ENCODE data around the gene ISM1. TPM values are rescaled to one million over a fixed set of nuclear protein-coding genes. Genes with fewer than 3 reads are reported as not detected.

ISM1 gene
- total and polyA plus RNA-seq, 3 experiments from 2014 or later = 1.3 to 1.7 (median 1.6) TPM

- ChIA-PET CTCF (no interaction called here), POLR2A (no interaction called here)
- Mint-ChIP-seq H3K4me3 (no peak overlapping the region), H3K27me3 (peaks cover 0 to 3% of the 10 kb centered on the region in 2 donors), H3K27ac (no peak overlapping the region), H3K4me1 (no peaks in the 10 kb centered on the region), H3K36me3 (peaks cover 0 to 9% (median 0%) of the 10 kb centered on the region in 3 donors), H3K9me3 (peaks cover 0 to 9% (median 0%) of the 10 kb centered on the region in 5 donors)
- no peaks in the 10 kb centered on the region for H3K4me1 ChIP-seq (ENCODE audit: insufficient read depth, low read length)
- no peak overlapping the region for H3K4me3 ChIP-seq (ENCODE audit: low read length)
- no peaks in the 10 kb centered on the region for H3K27me3 ChIP-seq (ENCODE audit: insufficient read depth, low read length, poor library complexity, severe bottlenecking)
- H3K9me3 ChIP-seq (ENCODE audit: low read length) = no peaks in the 10 kb centered on the region
- no peaks in the 10 kb centered on the region for H3K36me3 ChIP-seq (ENCODE audit: insufficient read depth, low read length)
- H3K27ac ChIP-seq (ENCODE audit: low read depth, low read length) = no peak overlapping the region
- no peak for DNase-seq
Measured at GRCh38 chr20:13342469-13343242, 121.6 kb downstream of the ISM1 start.

- Histone ChIP-seq H3K27ac (ENCODE audit: low read depth, low read length) (no peak overlapping the region), H3K4me3 (ENCODE audit: low read length) (no peak overlapping the region), H3K27me3 (ENCODE audit: insufficient read depth, low read length, poor library complexity, severe bottlenecking) (no peaks in the 10 kb centered on the region), H3K4me1 (ENCODE audit: insufficient read depth, low read length) (no peaks in the 10 kb centered on the region), H3K9me3 (ENCODE audit: low read length) (no peaks in the 10 kb centered on the region), H3K36me3 (ENCODE audit: insufficient read depth, low read length) (no peaks in the 10 kb centered on the region)
- Mint-ChIP-seq H3K27me3 (peaks cover 1 to 3% of the 10 kb centered on the region in 2 donors), H3K4me1 (no peaks in the 10 kb centered on the region), H3K9me3 (peaks cover 0 to 7% (median 0%) of the 10 kb centered on the region in 5 donors), H3K36me3 (peaks cover 0 to 9% (median 0%) of the 10 kb centered on the region in 3 donors), H3K27ac (no peak overlapping the region), H3K4me3 (no peak overlapping the region)
- ChIA-PET CTCF (no interaction called here), POLR2A (no interaction called here)
- DNase-seq = no peak
Measured at GRCh38 chr20:13344671-13345070, 123.6 kb downstream of the ISM1 start.

- Mint-ChIP-seq H3K4me1 (no peaks in the 10 kb centered on the region), H3K9me3 (peaks cover 0 to 6% (median 0%) of the 10 kb centered on the region in 5 donors), H3K27me3 (peaks cover 1 to 3% of the 10 kb centered on the region in 2 donors), H3K4me3 (no peak overlapping the region), H3K27ac (no peak overlapping the region), H3K36me3 (peaks cover 0 to 9% (median 0%) of the 10 kb centered on the region in 3 donors)
- CTCF ChIA-PET = no interaction called here
- no peak for DNase-seq
- Histone ChIP-seq H3K9me3 (ENCODE audit: low read length) (no peaks in the 10 kb centered on the region), H3K4me1 (ENCODE audit: insufficient read depth, low read length) (no peaks in the 10 kb centered on the region), H3K27ac (ENCODE audit: low read depth, low read length) (no peak overlapping the region), H3K36me3 (ENCODE audit: insufficient read depth, low read length) (no peaks in the 10 kb centered on the region), H3K27me3 (ENCODE audit: insufficient read depth, low read length, poor library complexity, severe bottlenecking) (no peaks in the 10 kb centered on the region), H3K4me3 (ENCODE audit: low read length) (no peak overlapping the region)
- POLR2A ChIA-PET = no interaction called here
Measured at GRCh38 chr20:13348311-13349234, 127.5 kb downstream of the ISM1 start.

- DNase-seq = no peak
- CTCF ChIA-PET = no interaction called here
- POLR2A ChIA-PET = no interaction called here
Measured at GRCh38 chr20:13349235-13349604, 128.1 kb downstream of the ISM1 start.

More at GRCh38 chr20:13349235-13349604, 128.1 kb downstream of the ISM1 start:
- H3K27me3 ChIP-seq (ENCODE audit: insufficient read depth, low read length, poor library complexity, severe bottlenecking) = no peaks in the 10 kb centered on the region
- H3K4me3 ChIP-seq (ENCODE audit: low read length) = no peak overlapping the region
- no peak overlapping the region for H3K27ac Mint-ChIP-seq
- no peaks in the 10 kb centered on the region for H3K36me3 ChIP-seq (ENCODE audit: insufficient read depth, low read length)
- H3K4me1 ChIP-seq (ENCODE audit: insufficient read depth, low read length) = no peaks in the 10 kb centered on the region
- peaks cover 0 to 3% (median 0%) of the 10 kb centered on the region in 3 donors for H3K36me3 Mint-ChIP-seq
- H3K27me3 Mint-ChIP-seq = peaks cover 0 to 1% of the 10 kb centered on the region in 2 donors
- no peaks in the 10 kb centered on the region for H3K4me1 Mint-ChIP-seq
- no peaks in the 10 kb centered on the region for H3K9me3 Mint-ChIP-seq
- no peak overlapping the region for H3K27ac ChIP-seq (ENCODE audit: low read depth, low read length)
- H3K4me3 Mint-ChIP-seq = no peak overlapping the region
- H3K9me3 ChIP-seq (ENCODE audit: low read length) = no peaks in the 10 kb centered on the region

Other genes starting within 250 kb of the ISM1 start
- gene SPTLC3, start 212.3 kb upstream of the ISM1 start, total RNA-seq = not detected
- gene SPTLC3, start 212.3 kb upstream of the ISM1 start, polyA plus RNA-seq = 1.7 TPM

All from CD8-positive, alpha-beta memory T cell (primary cell).